Adrenal gland (tissue), 5 donors: ENCODE measurements around the gene SPO11.

Experiments
- CTCF ChIP-seq, 6 experiments: fragments of 450-650 bp in 4 of 6; fragments of 200-600 bp in 2 of 6; sonication (generic) in 1 of 6; IDR thresholded peaks; 1 replicate in 5 of 6; 2 replicates in 1 of 6; pipeline versions ENCODE4 v1.5.1 to v1.8.0; 2016 to 2021; ENCODE audit warnings: antibody characterized with exemption in 6 of 6, mild to moderate bottlenecking in 2 of 6, moderate library complexity in 1 of 6
- POLR2A ChIP-seq, 2 donors: fragments of 450-650 bp; IDR thresholded peaks; one replicate each; pipeline ENCODE4 v1.6.1; 2017; ENCODE audit warnings: antibody characterized with exemption in 2 of 2, mild to moderate bottlenecking in 2 of 2, moderate library complexity in 1 of 2
- donor health status: DM: no; HTN: no; CAD: no.

GRCh38 chr20:57387945-57388371 is 58.4 kb downstream of the SPO11 start:
- TF ChIP-seq CTCF (IDR thresholded peaks at IDR 0.05) (no peak), POLR2A (IDR thresholded peaks at IDR 0.05) (no peak)
